Activated CD4-positive, alpha-beta T cell treated with anti-CD3 and anti-CD28 coated beads for 48 hours (primary cell): ENCODE results near the gene CDC42.
A peak's percentile ranks its signal among the peaks of the same experiment; 100 is the strongest.
"Not testable (repeated sequence)": the region's sequence is repeated elsewhere in the genome, so short reads cannot be mapped to it uniquely, and the experiment has no call there.

Experiments
- DNase-seq: peaks from one replicate; pipeline ENCODE4 v3.0.0-alpha.2; 2020

CDC42 gene

GRCh38 chr1:22052115-22053016 is at the start of gene CDC42:
CDC42 (plus strand) TSS chr1:22052709; CDS start chr1:22078479, 25,770 bp downstream.
- DNase-seq: peak; percentile 98

- DNase-seq: not testable (repeated sequence)
Measured at GRCh38 chr1:22002875-22003274, 49.6 kb upstream of the CDC42 start.

DNA sequence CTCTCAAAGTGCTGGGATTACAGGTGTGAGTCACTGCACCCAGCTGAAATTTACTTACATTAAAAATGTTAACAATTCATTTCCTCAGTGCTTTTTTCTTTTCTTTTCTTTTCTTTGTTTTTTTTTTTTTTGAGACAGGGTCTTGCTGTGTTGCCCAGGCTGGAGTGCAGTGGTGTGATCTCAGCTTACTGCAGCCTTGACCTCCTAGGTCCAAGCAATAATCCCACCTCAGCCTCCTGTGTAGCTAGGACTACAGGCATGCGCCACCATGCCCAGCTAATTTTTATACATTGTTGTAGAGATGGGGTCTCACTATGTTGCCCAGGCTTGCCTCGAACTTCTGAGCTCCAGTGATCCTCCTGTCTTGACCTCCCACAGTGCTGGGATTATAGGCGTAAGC is 48.5 kb upstream of the CDC42 start:
- not testable (repeated sequence) for DNase-seq

- DNase-seq: peak; percentile 68
Measured at GRCh38 chr1:22005261-22006149, 47.0 kb upstream of the CDC42 start.

- DNase-seq: not testable (repeated sequence)
Measured at GRCh38 chr1:22006736-22007135, 45.8 kb upstream of the CDC42 start.

GRCh38 chr1:22007262-22007661 is 45.2 kb upstream of the CDC42 start:
- DNase-seq: not testable (repeated sequence)

GRCh38 chr1:22009566-22009965 is 42.9 kb upstream of the CDC42 start:
- DNase-seq: not testable (repeated sequence)

DNA sequence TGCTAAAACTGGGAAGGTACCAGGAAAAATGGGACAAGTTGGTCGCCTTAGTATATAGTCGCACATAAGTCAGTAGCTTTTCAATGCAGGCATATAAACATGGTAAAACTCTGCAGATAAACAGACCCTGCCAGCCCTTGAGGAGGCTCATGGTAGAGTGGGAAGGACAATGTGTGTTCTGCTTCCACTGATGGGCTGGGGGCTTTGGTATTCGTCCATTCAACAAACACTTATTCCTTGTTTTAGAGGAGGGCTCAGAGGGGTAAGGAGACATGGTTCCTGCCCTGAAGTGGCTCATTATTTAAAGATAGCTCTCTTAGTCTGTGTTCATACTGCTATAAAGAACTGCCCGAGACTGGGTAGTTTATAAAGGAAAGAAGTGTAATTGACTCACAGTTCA is 39.8 kb upstream of the CDC42 start:
- DNase-seq: not testable (repeated sequence)

- DNase-seq: not testable (repeated sequence)
Measured at GRCh38 chr1:22014575-22015206, 37.8 kb upstream of the CDC42 start.

DNA sequence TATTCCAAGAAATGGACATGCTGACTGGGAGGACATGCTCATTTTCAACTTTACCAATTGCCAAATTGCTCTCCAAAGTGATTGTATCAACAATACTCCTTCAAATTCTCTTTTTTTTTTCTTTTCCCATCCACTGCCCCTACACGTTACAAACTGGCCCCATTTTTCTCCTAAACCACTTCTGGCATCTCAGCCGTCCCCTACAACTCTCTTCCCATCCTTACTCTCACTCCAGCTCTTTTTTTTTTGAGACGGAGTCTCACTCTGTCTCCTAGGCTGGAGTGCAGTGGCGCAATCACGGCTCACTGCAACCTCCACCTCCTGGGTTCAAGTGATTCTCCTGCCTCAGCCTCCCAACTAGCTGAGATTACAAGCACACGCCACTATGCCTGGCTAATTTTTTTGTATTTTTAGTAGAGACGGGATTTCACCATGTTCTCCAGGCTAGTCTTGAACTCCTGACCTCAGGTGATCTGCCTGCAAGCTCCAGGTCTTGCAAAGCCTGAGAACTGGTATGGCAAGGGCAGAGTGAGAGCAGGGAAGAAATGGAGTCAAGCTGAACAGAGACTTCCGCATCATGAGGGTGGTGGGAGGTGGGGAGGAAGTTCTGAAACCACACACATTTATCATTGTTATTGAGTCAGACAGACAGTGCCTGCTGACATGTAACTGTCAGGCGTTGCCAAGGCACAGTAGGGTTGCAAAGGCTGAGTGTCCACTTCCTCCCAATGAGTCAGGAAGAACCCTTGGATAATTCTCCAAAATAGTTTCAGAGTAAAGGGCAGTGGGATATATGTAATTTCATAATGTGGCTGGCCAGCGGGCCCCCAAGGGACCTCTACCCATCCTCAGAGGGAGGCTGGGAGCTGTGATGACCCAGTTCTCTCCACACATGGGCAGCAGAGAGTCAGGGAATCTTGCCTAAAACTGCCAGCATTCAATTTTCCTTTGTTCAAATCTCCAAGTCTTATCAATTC is 33.6 kb upstream of the CDC42 start:
- DNase-seq: peak; percentile 78

DNA sequence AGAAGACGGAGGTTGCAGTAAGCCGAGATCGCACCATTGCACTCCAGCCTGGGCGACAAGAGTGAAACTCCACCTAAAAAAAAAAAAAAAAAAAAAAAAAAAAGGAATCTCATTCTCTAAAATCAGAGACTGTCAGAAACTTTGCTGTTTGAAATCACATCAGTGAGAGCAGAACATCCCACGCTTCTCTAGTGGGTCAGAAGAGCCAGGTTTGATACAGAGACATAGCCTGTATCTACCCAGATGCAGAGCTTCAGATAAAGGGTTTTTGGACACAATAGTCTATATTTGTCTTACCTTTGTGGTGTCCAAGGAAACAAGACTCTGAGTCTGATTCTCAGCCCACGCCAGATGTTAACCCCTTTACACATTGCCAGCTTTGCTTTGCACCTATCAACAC is 31.4 kb upstream of the CDC42 start:
- DNase-seq: no peak

DNA sequence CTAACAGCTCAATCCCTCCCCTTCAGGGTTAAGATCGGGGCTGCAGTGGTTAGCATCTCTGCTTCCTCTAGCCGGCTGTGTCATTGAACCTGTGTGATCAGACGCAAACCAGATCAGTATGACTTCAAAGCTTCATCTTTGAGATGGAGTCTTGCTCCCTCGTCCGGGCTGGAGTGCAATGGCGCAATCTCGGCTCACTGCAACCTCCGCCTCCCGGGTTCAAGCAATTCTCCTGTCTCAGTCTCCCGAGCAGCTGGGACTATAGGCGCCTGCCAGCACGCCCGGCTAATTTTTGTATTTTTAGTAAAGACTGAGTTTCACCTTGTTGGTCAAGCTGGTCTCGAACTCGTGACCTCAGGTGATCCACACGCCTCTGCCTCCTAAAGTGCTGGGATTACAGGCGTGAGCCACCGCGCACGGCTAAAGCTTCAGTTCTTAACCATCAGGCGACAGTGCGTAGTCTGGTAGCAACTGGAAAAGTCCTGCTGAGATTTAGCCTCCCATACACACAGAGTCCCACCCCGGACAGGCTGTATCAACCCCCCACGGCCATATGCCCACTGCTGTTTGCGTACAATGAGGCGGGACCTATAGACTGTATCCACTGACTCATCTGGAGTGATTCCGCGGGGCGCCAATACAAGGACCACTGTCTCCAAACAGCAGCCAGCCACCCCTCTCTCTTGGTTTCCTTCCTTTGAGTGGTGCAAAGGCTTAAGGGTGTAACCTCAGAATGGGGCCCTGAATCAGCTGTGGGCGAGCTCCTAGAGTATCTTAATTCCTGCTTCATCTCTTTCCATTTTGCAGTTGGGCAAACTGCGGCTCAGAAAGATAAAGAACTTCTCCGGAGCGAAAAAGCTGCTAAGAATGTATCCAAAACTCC is 27.8 kb upstream of the CDC42 start:
- DNase-seq: peak; percentile 85

DNA sequence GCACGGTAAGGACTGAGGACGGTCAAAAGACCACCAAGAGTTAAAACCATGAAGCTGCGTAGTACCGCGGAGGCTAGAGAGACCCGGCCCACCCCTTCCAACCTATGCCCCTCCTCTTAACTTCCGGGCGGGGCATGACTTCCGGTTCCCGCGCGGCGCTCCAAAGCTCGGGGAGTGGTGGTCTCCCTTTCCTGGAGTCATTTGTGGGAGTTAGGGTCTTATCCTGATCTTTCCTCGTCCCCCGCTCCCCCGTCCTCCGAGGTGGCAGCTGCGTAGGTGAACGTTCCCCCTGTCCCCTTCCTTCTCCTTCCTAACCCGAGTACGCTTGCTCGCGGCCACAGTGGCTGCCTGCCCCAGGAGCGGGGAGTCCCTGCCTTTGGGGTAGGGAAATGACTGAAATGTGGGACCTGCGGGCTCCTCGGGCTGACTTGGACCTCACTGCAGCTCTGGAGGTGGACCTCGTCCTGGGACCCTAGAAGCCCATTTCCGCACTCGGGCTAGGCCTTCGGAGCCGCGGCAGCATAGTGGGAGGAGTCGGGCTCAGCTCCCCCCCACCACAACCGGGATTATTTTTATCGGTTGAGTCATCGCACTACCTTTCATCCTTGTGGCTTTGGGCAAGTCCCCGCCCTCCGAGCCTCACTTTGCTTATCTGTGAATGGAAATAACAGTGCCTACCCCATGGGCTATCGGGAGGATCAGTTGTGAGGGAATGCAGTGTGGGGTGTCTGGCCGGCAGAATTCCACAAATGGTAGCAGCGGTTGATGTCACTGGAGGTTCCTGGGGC is 26.9 kb upstream of the CDC42 start:
- peak; percentile 93 for DNase-seq

DNA sequence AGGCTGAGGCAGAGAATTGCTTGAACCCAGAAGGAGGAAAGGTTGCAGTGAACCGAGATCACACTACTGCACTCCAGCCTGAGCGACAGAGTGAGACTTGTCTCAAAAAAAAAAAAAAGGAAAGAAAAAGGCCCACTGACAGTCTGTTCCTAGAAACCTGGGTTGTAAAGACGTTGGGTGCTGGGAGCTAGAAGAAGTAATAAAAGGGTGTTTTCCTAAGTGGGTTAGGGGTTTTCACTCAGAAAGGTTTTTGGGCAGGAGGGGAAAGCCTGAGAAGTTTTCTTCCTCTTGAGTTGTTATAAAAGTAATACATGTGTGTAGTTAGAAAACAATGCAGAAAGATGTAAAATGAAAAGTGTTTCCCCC is 25.6 kb upstream of the CDC42 start:
- no peak for DNase-seq

- DNase-seq: no peak
Measured at GRCh38 chr1:22030057-22030456, 22.5 kb upstream of the CDC42 start.

GRCh38 chr1:22030473-22030872 is 22.0 kb upstream of the CDC42 start:
- DNase-seq: no peak

GRCh38 chr1:22031214-22031962 is 21.1 kb upstream of the CDC42 start:
- peak; percentile 62 for DNase-seq

GRCh38 chr1:22034834-22035233 is 17.7 kb upstream of the CDC42 start:
- not testable (repeated sequence) for DNase-seq

DNA sequence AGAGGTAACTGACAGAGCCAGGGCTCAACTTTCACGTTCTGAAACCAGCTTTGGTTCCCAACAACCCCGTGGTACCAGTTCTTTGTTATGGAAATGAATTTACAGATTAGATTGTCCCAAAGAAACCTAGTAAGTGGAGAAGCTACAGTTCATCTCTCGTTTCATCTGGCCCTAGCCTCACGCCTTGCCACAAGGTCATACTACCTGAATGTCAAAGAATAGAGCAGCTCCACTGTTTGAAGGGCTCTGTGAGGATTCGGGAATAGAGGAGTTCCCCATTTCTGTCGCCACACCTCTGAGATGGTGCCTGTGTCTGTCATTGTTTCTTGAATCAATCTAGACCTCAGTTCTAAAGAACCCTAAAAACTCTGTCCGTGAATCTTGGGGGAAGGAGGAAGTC is 15.0 kb upstream of the CDC42 start:
- no peak for DNase-seq
